ENCODE measurements around the gene FBXO46.
"Not testable (repeated sequence)": the region's sequence is repeated elsewhere in the genome, so short reads cannot be mapped to it uniquely, and the experiment has no call there.

Gene FBXO46

DNA sequence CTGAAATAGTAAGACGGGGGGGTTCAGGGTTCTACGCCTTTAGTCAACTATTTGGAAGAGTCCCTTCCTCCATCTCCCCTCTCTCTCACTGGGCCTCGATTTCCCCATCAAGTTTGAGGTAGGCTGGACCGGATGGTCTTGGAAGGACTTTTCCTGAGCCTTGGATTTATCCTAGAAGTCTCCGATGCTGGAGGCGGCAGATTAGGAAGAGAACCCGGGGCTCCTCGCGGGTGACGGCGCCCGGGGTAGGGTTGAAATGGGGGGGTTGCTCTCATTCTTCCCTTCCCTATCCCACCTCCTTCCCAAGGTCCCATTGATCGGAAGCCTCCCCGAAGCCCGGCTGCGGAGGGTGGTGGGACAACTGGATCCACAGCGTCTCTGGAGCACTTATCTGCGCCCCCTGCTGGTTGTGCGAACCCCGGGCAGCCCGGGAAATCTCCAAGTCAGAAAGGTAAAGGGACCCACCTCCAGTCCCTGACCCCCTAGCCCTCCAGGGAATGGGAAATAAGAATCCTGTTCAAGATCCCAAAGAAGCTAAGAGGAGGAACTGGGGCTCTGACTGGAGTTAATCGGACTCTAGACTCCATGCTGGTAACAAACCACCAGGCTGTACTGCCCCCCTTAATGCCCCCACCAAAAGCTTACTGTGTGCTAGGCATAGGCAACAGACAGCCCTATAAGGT, 37.4 kb downstream of the FBXO46 start:
- no peaks in the 10 kb centered on the region for H3K9me3 ChIP-seq (replicated peaks; ENCODE audit: low read length)

DNA sequence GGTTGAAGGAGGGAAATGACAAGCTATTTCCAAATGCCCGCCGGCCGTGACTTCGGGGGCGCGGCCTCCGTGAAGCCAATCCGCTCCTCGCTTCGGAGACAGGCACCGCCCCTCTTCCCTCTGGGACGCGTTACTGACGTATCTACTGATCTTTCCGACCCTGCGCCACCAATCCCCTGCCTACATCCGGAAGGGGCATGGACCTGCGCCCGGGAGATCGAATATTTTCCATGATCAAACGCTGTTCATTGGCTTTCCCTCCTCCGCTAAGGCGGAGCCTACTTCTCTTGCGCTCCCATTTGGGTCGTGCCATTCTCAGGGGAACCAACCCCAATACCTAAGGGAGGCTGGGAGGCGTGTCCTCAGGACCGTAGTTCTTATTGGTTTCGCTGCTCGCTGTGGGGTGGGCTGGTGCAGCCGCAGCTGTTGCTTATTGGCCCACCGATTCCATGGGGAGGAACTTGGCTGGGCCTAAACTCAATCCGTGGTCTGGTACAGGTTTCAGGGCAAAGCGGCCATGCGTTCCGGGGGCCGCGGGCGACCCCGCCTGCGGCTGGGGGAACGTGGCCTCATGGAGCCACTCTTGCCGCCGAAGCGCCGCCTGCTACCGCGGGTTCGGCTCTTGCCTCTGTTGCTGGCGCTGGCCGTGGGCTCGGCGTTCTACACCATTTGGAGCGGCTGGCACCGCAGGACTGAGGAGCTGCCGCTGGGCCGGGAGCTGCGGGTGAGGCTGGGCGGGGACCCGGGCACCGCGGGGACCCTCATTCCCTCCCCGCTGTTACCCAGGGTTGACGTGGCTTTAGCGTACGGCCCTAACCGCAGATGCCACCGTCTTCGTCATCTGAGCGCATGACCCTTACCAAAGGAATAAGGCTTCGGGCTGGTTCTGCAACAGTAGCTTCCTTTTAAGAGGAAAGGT, 38.2 kb downstream of the FBXO46 start, which contains the start of gene QPCTL:
TSS of gene QPCTL (plus strand) at position 480 of the 919 bp plus-strand sequence. CDS start at position 518, 38 bp downstream.
- Histone ChIP-seq H3K27me3 (ENCODE audit: control insufficient read depth, insufficient read depth, low read length) (no peaks in the 10 kb centered on the region), H3K4me3 (ENCODE audit: low read length) (peak within 1 kb of the TSS; percentile 90), H3K9ac (ENCODE audit: low read depth, low read length) (peak within 1 kb of the TSS; percentile 98), H3K9me3 (replicated peaks; ENCODE audit: low read length) (no peaks in the 10 kb centered on the region), H3K4me2 (ENCODE audit: low read length) (peak within 1 kb of the TSS; percentile 83), H3K36me3 (ENCODE audit: insufficient read depth, low read length) (peaks cover 16% of the 10 kb centered on the region), H3K4me1 (ENCODE audit: control insufficient read depth, insufficient read depth, low read length) (peaks cover 9% of the 10 kb centered on the region)

More for the DNA sequence above, 37.4 kb downstream of the FBXO46 start:
- peak overlapping the region; percentile 83 for H3K4me2 ChIP-seq (ENCODE audit: low read length)
- H3K27me3 ChIP-seq (ENCODE audit: control insufficient read depth, insufficient read depth, low read length), result no peaks in the 10 kb centered on the region
- peak overlapping the region; percentile 90 for H3K4me3 ChIP-seq (ENCODE audit: low read length)
- peak overlapping the region; percentile 84 for H3K9ac ChIP-seq (ENCODE audit: low read depth, low read length)
- peaks cover 9% of the 10 kb centered on the region for H3K4me1 ChIP-seq (ENCODE audit: control insufficient read depth, insufficient read depth, low read length)
- peaks cover 7% of the 10 kb centered on the region for H3K36me3 ChIP-seq (ENCODE audit: insufficient read depth, low read length)

DNA sequence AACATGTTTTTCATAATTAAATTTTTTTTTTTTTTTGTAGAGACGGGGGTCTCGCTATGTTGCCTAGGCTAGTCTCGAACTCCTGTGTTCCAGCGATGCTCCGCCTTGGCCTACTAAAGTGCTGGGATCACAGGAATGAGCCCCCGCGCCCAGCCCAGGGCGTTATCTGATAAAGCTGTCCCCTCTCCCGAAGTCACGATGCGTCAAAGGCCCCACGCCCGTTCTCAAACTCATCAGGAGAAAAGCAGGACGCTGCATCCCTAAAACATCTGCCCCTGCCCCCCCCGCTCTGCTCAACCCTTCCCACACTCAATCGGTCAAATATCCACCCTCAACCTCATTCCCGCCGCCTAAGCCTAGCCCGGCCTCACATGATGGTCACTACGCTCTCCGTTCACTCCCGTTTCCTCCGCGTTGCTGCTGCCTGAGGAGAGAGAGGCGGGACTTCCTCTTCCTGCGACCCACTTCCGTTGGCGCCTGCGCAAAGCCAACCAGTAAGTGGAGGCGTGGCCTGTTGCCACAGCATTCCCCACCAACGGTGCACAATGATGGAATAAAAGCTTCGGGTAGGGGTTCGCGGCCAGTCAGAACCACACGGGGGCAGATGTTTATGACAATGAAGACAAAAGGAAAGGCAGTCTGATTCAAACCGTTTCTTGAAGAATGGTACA, 39.0 kb downstream of the FBXO46 start, which contains the start of gene SNRPD2:
TSS of gene SNRPD2 (minus strand) at position 438 of the 671 bp plus-strand sequence. CDS start at position 373, 65 bp downstream.
- peak within 1 kb of the TSS; percentile 83 for H3K4me2 ChIP-seq (ENCODE audit: low read length)
- H3K9me3 ChIP-seq (replicated peaks; ENCODE audit: low read length), result no peaks in the 10 kb centered on the region
- peak within 1 kb of the TSS; percentile 90 for H3K4me3 ChIP-seq (ENCODE audit: low read length)
- H3K36me3 ChIP-seq (ENCODE audit: insufficient read depth, low read length), result peaks cover 21% of the 10 kb centered on the region
- H3K4me1 ChIP-seq (ENCODE audit: control insufficient read depth, insufficient read depth, low read length), result peaks cover 9% of the 10 kb centered on the region
- H3K27me3 ChIP-seq (ENCODE audit: control insufficient read depth, insufficient read depth, low read length), result no peaks in the 10 kb centered on the region
- H3K9ac ChIP-seq (ENCODE audit: low read depth, low read length), result peak within 1 kb of the TSS; percentile 98

DNA sequence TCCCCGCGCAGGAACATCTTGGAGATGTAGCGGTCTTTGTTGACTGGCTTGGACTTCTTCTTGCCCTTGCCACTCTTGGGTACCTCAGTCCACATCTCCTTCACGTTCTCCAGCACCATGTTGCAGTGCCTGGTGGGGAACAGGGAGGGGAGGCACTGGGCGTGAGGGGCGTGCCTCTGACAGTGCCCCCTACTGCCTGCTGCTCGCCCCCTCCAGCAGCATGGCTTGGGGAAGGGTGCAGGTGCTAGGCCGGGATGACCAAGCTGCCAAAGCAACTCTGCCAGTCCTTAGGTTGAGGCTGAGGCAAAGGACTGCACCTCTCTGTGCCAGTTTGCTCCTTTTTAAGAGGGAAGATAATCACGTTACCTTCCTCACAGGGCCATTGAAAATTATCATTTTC, 43.1 kb downstream of the FBXO46 start:
- Histone ChIP-seq H3K4me3 (ENCODE audit: low read length) (no peak overlapping the region), H3K4me1 (ENCODE audit: control insufficient read depth, insufficient read depth, low read length) (peaks cover 4% of the 10 kb centered on the region), H3K27me3 (ENCODE audit: control insufficient read depth, insufficient read depth, low read length) (no peaks in the 10 kb centered on the region), H3K9me3 (replicated peaks; ENCODE audit: low read length) (no peaks in the 10 kb centered on the region), H3K36me3 (ENCODE audit: insufficient read depth, low read length) (peaks cover 42% of the 10 kb centered on the region), H3K9ac (ENCODE audit: low read depth, low read length) (no peak overlapping the region), H3K4me2 (ENCODE audit: low read length) (no peak overlapping the region)

DNA sequence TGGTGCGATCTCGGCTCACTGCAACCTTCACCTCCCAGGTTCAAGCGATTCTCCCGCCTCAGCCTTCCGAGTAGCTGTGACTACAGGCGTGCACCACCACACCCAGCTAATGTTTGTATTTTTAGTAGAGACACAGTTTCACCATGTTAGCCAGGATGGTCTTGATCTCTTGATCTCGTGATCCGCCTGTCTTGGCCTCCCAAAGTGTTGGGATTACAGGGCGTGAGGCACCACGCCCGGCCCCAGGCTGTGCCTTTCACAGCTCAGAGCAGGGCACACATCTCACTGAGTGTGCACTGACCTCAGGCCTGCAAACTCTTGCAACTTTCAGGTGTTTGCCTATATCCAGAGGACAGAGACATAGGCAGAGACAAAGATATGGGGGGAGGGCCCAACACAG, 45.7 kb downstream of the FBXO46 start:
- H3K36me3 ChIP-seq (ENCODE audit: insufficient read depth, low read length), result peaks cover 42% of the 10 kb centered on the region
- H3K9ac ChIP-seq (ENCODE audit: low read depth, low read length); H3K9me3 ChIP-seq (replicated peaks; ENCODE audit: low read length); H3K4me2 ChIP-seq (ENCODE audit: low read length); H3K4me3 ChIP-seq (ENCODE audit: low read length); H3K27me3 ChIP-seq (ENCODE audit: control insufficient read depth, insufficient read depth, low read length): not testable (repeated sequence)
- peaks cover 10% of the 10 kb centered on the region for H3K4me1 ChIP-seq (ENCODE audit: control insufficient read depth, insufficient read depth, low read length)

DNA sequence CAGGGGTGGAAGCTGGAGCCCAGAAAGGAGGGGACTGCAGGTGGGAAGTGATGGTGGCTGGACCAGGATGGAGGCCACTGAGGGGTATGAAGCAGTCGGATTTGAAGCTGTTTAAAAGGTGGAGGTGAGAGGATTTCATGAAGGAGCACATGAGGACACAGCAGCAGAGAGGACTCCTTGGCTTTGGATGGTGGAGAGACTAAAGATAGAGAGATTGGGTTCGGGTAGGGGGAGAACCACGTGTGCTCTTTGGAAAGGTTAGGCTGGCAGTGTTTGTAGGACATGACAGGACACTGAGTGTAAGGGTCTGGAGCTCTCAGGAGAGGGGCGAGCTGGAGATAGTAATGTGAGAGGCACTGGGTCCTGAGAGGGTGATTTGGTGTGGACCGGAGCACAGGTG, 47.8 kb downstream of the FBXO46 start:
- H3K9ac ChIP-seq (ENCODE audit: low read depth, low read length), result no peak overlapping the region
- H3K4me1 ChIP-seq (ENCODE audit: control insufficient read depth, insufficient read depth, low read length), result peaks cover 12% of the 10 kb centered on the region
- no peak overlapping the region for H3K4me2 ChIP-seq (ENCODE audit: low read length)
- peaks cover 31% of the 10 kb centered on the region for H3K36me3 ChIP-seq (ENCODE audit: insufficient read depth, low read length)
- no peak overlapping the region for H3K4me3 ChIP-seq (ENCODE audit: low read length)
- no peaks in the 10 kb centered on the region for H3K9me3 ChIP-seq (replicated peaks; ENCODE audit: low read length)
- H3K27me3 ChIP-seq (ENCODE audit: control insufficient read depth, insufficient read depth, low read length), result peaks cover 3% of the 10 kb centered on the region

DNA sequence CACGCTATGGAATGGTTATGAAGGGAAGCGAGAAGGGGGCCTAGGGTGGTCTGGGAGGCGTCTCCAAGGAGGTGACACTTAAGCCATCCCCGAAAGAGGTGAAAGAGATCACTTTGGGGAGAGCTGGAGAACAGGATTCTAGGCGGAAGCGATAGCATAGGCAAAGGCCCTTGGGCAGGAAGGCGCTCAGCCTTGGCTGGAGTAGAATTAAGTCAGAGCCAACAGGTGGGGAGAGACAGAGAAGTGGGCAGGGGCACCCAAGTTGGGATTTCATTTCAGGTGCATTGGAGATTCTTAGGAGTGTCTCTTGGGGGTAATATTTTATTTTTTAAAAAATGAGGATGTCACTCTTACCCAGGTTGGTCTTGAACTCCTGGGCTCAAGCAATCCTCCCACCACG, 48.6 kb downstream of the FBXO46 start:
- Histone ChIP-seq H3K4me2 (ENCODE audit: low read length) (peak overlapping the region; percentile 91), H3K27me3 (ENCODE audit: control insufficient read depth, insufficient read depth, low read length) (peaks cover 10% of the 10 kb centered on the region), H3K9me3 (replicated peaks; ENCODE audit: low read length) (no peaks in the 10 kb centered on the region), H3K9ac (ENCODE audit: low read depth, low read length) (no peak overlapping the region), H3K36me3 (ENCODE audit: insufficient read depth, low read length) (peaks cover 23% of the 10 kb centered on the region), H3K4me1 (ENCODE audit: control insufficient read depth, insufficient read depth, low read length) (peaks cover 18% of the 10 kb centered on the region), H3K4me3 (ENCODE audit: low read length) (no peak overlapping the region)

DNA sequence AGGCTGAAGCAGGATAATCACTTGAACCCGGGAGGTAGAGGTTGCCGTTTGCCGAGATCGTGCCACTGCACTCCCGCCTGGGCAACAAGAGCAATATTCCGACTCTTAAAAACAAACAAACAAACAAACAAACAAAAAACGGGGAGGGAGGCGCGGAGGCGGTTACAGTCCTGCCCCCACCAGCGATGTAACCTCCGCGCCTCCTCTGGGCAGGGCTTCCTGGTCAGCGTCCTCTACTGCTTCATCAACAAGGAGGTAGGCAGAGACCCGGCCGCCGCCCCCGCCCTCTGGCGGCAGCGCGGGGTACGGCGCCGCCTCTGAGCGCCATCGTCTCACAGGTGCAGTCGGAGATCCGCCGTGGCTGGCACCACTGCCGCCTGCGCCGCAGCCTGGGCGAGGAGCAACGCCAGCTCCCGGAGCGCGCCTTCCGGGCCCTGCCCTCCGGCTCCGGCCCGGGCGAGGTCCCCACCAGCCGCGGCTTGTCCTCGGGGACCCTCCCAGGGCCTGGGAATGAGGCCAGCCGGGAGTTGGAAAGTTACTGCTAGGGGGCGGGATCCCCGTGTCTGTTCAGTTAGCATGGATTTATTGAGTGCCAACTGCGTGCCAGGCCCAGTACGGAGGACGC, 49.2 kb downstream of the FBXO46 start:
- Histone ChIP-seq H3K9ac (ENCODE audit: low read depth, low read length) (peak overlapping the region; percentile 50), H3K4me2 (ENCODE audit: low read length) (peak overlapping the region; percentile 91), H3K4me3 (ENCODE audit: low read length) (peak overlapping the region; percentile 67), H3K36me3 (ENCODE audit: insufficient read depth, low read length) (peaks cover 21% of the 10 kb centered on the region), H3K9me3 (replicated peaks; ENCODE audit: low read length) (no peaks in the 10 kb centered on the region), H3K27me3 (ENCODE audit: control insufficient read depth, insufficient read depth, low read length) (peaks cover 15% of the 10 kb centered on the region), H3K4me1 (ENCODE audit: control insufficient read depth, insufficient read depth, low read length) (peaks cover 18% of the 10 kb centered on the region)

DNA sequence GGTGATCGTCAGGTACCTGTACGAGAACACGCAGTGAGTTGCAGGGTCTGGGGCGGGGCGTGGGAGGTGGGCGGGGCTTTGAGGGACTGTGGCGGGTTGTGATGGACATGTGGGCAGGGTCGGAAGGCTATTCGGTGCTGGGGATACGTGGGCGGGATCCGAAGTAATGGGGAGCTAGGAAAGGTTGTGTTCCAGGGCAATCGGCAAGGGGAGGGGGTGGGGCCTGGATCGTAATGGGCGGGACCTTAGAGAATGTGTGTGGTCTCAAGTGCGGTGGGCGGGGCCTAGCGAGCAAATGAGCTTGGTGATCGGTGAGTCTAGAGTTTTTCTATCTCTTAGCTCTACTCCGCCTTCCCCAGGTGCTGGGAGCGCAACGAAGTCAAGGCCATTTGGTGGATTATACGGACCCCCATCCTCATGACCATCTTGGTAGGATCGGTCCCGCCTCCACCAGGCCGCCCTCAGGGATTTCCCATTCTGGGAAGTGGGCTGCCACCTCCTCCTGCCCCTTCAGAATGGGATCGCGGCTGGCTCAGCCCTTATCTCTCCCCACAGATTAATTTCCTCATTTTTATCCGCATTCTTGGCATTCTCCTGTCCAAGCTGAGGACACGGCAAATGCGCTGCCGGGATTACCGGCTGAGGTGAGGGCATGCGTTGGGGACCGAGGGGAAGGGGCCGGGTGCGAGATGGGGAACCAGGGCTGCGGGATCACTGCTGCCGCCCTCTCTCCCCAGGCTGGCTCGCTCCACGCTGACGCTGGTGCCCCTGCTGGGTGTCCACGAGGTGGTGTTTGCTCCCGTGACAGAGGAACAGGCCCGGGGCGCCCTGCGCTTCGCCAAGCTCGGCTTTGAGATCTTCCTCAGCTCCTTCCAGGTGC, 53.1 kb downstream of the FBXO46 start:
- H3K9me3 ChIP-seq (replicated peaks; ENCODE audit: low read length), result no peaks in the 10 kb centered on the region
- peaks cover 18% of the 10 kb centered on the region for H3K4me1 ChIP-seq (ENCODE audit: control insufficient read depth, insufficient read depth, low read length)
- no peaks in the 10 kb centered on the region for H3K36me3 ChIP-seq (ENCODE audit: insufficient read depth, low read length)
- H3K27me3 ChIP-seq (ENCODE audit: control insufficient read depth, insufficient read depth, low read length), result peaks cover 34% of the 10 kb centered on the region
- peak overlapping the region; percentile 49 for H3K4me3 ChIP-seq (ENCODE audit: low read length)
- H3K4me2 ChIP-seq (ENCODE audit: low read length), result peak overlapping the region; percentile 74
- no peak overlapping the region for H3K9ac ChIP-seq (ENCODE audit: low read depth, low read length)

DNA sequence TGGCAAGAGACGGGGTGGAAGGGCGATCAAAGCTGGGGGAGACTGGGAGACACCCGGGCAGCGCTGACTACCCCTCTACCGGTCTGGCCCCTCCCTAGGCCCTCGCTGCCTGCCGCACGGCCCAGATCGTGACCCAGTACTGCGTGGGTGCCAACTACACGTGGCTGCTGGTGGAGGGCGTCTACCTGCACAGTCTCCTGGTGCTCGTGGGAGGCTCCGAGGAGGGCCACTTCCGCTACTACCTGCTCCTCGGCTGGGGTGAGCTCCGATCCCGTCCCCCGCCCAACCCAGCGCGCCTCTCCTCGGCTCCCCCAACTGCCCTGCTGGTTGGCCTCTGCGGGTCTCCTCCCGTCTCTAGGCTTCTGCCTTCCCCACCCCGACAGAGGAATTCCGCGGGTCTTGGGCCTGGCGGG, 53.8 kb downstream of the FBXO46 start:
- Histone ChIP-seq H3K4me2 (ENCODE audit: low read length) (peak overlapping the region; percentile 31), H3K4me1 (ENCODE audit: control insufficient read depth, insufficient read depth, low read length) (peaks cover 17% of the 10 kb centered on the region), H3K9me3 (replicated peaks; ENCODE audit: low read length) (no peaks in the 10 kb centered on the region), H3K36me3 (ENCODE audit: insufficient read depth, low read length) (no peaks in the 10 kb centered on the region), H3K4me3 (ENCODE audit: low read length) (no peak overlapping the region), H3K27me3 (ENCODE audit: control insufficient read depth, insufficient read depth, low read length) (peaks cover 35% of the 10 kb centered on the region), H3K9ac (ENCODE audit: low read depth, low read length) (no peak overlapping the region)

Data from skeletal muscle satellite cell (primary cell).